Skin epidermis (tissue), 12 donors: Measurements from ENCODE around the gene FARP1.
A peak's percentile ranks its signal among the peaks of the same experiment; 100 is the strongest.

Experiments used
- H3K27ac ChIP-seq, 21 experiments: fragments of 200-600 bp; sonication (generic) in 11 of 21; one replicate each; pipeline ENCODE4 v1.5.0; 2020; ENCODE audit warnings: mild to moderate bottlenecking in 3 of 21, inconsistent platforms in 2 of 21, moderate library complexity in 2 of 21
- H3K4me3 ChIP-seq, 7 experiments: fragments of 200-600 bp; sonication (generic) in 2 of 7; one replicate each; pipeline ENCODE4 v1.5.0; 2020; ENCODE audit warnings: inconsistent platforms in 2 of 7, mild to moderate bottlenecking in 2 of 7, moderate library complexity in 1 of 7

The FARP1 gene

DNA sequence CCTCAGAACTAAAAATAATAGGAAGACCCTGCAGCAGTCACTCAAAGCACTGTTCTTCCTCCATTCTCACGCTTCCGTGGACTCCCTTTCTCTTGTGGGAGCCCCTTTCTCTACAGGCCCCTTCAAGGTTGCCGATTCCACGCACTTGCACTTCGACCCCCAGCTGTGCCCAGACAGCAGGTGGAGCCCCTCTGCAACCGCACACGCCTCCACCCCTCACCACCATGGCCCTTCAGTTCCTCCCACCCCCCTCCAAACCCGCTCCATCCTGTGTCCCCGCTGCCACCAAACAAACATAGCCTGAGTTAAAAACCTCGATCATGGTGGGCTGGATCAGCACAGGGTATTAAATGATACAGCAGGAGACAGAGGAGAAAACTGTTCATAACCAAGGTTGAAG, 331.4 kb downstream of the FARP1 start:
- Histone ChIP-seq H3K27ac (peak overlapping the region in 1 of 21 experiments; percentile 37), H3K4me3 (no peak overlapping the region)

DNA sequence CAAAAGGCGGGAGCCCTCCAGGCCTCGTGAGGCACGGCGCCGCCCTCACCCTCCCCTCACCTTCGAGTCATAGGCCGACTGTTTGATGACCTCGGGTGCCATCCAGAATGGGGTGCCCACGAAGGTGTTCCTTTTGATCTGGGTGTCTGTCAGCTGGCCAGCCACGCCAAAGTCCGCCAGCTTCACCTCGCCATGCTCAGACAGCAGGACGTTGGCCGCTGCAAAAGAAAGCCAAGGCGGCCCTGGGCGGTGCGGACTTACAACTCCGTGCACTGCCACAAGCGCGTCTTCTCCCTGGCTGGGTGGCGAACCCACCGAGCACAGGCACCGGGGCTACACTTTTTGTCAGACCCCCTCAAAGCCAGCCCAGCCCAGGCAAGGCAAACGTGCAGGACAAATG, 331.9 kb downstream of the FARP1 start:
- Histone ChIP-seq H3K4me3 (no peak overlapping the region), H3K27ac (peak overlapping the region in 1 of 21 experiments; percentile 37)

DNA sequence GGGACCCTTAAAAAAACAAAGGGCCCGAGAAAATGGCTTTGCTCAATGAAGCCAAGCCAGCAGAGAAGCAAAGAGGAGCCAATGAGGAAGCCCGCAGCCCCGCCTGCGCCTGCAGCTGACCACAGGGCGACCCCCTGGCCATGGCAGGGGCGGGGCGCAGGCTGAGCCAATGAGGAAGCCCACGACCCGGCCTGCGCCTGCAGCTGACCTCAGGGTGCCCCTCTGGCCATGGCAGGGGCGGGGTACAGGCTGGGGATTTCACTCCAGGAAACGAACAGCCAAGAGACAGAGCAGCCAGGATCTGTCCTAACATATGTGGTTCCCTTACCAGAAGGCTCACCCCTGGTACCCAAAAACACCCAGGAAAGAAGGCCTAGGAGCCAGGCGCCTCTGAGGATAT, 332.6 kb downstream of the FARP1 start:
- peak overlapping the region in 13 of 21 experiments; percentile 21 to 75 (median 65) for H3K27ac ChIP-seq

DNA sequence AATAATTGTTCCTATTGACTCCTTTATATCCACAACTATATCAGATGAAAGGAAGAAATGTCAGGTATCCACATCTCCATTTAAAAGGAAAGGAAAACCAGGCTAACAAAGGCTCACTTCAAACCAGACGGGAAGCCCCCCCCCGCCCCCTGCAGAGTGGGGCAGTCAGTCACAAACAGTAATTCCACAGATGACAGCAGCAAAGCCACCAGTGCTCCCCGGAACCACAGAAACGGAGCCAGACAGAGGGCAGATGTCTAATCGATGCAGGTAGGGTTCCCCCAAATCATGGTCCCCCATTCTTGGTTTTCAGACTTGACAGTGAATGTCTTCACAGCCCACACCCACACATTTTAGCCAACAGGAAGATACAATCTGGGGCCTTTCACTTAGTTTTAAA, 333.2 kb downstream of the FARP1 start:
- no peak overlapping the region for H3K4me3 ChIP-seq
- peak overlapping the region in 17 of 21 experiments; percentile 8 to 79 (median 62) for H3K27ac ChIP-seq

More for the DNA sequence above, 332.6 kb downstream of the FARP1 start:
- H3K4me3 ChIP-seq: no peak overlapping the region

DNA sequence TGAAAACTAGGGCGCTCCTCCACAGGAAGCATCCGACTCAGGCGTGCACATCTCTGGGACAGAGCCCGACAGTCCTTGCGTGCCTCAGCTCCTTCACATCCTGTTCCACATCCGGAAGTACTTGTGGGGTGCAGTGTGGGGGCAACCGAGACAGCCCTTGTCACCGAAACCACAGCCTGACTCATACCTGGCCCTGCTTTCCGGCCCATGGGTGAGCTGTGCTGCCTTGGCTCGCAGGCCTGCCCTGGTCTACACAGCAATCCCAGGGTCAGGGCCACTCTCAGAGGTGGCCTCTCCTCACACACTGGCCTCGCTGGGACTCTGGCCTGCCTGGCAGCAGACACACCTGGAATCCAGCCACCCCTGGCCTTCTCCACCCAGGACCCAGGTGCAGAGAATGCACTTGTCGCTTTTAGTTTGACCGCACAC, 333.7 kb downstream of the FARP1 start:
- no peak overlapping the region for H3K4me3 ChIP-seq

DNA sequence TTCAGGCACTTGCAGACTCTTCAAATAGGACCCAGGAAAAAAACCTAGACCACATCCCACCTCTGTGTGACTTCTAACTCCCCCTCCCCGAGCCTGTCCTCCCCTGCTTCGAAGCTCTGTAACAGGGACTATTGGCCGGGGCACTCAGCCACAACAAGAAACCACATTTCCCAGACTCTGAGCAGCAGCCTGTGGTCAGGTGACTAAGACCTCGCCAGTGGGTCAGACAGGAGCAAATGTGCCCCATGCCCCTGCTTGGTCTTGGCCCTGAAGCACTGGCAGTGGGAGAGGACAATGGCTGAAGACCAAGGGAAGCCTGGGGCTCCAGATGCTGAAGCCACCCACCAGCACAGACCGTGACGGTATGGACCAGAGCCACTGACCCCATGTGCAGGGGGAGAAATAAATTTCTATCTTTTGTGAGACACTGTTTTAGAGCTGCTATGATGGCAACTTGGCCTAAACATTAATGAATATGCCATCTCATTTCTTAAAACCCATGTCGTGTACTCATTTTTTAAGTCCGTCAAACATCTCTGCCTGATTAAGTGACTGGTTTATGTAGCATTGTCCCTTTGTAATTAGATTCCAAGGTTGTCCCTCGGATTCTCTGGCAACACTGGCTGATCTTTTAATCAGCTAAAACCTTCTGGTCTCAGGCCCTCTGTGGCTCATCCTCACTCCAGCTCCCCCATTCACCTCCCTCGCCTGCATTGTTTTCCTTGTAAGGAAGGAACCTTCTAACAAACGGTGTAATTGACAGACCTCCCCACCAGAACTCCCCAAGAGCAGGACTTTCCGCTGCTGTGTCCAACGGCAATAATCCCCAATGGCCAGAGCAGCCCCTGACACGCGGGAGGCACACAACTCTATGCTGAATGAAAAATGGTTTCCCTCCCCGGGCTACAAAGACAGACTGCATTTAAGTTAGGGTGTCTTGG, 335.6 kb downstream of the FARP1 start:
- peak overlapping the region in 3 of 21 experiments; percentile 13 to 53 (median 38) for H3K27ac ChIP-seq
- no peak overlapping the region for H3K4me3 ChIP-seq

More for the DNA sequence above, 333.7 kb downstream of the FARP1 start:
- H3K27ac ChIP-seq: peak overlapping the region in 19 of 21 experiments; percentile 8 to 79 (median 58)

DNA sequence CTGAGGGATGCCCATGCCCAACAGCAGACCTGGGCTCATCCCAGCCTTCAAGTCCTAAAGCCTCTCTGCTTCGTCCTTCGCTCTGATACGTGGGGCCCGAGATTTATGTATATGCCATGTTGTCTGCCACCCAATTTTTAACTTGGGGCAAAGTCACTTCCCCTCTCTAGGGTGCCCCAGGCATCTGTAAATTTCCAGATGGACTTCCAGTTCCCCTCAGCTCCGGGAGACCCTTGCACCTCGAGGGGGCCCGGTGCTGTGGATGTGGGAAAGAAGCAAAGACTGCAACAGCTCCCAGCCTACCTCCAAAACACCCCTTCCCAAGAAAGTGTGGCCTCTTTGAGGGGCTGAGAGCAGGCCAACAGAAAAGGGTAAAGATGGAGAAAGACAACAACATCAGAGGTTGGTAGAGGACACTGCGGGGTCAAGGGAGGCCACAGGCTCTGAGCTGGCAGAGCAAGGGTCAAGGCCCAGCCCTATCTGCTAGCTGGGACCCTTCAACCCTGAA, 336.7 kb downstream of the FARP1 start:
- Histone ChIP-seq H3K27ac (peak overlapping the region in 1 of 21 experiments; percentile 8), H3K4me3 (no peak overlapping the region)

DNA sequence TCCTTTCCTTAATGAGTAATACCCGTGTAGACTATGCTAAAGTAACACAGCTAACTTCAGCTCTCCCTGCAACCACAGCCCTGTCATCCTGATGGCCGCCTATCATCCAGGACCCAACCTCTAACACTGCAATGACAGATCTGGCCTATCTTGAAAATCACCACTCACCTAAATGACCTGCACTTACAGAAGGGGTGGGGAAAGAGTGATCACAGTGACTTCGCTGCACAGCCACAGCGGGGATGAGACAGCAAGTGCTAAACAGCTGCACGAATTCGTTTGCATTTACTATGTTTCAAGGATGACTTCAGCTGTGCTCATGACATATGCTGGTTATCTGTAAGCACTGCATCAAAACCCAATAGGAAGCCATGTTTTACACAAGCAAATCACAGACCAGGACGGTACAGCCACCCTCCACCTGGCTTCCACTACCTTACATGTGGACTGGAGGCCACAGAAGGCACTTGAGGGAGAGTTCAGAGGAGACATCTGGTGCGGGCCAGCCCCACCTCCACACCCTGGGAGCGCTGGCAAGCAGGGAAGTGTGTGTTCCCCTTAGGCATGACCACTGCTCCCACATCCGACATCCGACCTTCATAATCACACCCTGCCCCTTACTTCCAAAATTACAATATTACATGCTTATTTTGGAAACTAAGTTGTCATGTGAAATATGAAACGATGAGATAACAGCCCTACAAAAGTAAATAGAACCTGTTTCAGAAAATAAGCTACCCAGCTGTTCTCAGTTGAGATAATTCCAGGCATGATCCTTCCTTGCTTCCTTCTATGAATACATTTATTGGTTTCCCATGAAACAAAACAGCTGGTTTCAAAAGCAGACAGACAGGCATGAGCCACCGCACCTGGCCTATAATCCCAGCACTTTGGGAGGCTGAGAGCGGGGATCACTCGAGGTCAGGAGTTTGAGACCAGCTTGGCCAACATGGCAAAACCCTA, 338.3 kb downstream of the FARP1 start:
- H3K27ac ChIP-seq: peak overlapping the region in 2 of 21 experiments; percentile 36 to 46
- no peak overlapping the region for H3K4me3 ChIP-seq

DNA sequence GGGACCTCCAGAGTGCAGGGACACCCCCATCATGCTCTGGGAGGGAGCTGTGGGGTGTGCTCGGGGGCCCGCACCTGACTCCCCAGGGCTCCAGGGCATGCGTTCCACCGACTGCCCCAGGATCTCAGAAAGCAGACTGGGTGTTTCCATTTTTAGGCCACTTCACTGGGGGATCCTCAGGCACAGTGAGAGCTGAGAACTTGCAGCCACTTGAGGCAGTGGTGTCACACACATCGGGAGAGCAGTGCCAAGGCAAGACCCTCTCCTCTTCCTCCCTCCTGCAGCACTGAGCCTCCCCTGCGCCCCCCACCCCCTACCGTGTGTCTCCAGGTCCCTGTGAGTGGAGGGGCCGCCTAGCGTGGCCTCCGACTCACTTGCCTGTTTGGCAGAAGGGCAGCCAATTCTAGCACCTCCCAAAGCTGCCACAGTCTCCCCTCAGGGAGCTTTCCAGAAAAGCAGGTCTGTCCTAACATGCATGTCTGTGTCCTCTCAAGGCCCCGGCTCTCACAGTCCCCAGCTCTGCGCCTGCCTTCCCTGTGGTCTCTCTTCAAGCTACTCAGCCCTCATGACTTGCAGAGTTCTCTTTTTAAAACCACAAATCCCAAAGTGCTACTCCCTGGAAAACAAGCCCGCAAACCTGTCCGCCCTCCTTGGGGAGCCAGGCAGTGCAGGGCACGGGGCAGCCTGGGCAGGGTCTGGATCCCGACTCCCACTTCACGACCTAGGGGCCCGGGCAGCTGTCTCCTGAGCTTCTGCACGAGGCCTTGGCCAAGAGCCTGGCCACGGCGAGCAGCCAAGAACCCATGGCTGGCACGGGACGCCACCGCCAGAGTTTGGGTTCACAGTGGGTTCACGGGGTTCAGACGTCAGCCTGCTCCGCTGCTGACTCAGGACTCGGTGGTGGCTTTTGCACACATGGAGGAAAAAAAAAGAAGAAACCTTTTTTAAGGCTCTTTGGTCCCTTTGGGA, 339.9 kb downstream of the FARP1 start:
- Histone ChIP-seq H3K27ac (peak overlapping the region in 19 of 21 experiments; percentile 6 to 87 (median 79)), H3K4me3 (no peak overlapping the region)

DNA sequence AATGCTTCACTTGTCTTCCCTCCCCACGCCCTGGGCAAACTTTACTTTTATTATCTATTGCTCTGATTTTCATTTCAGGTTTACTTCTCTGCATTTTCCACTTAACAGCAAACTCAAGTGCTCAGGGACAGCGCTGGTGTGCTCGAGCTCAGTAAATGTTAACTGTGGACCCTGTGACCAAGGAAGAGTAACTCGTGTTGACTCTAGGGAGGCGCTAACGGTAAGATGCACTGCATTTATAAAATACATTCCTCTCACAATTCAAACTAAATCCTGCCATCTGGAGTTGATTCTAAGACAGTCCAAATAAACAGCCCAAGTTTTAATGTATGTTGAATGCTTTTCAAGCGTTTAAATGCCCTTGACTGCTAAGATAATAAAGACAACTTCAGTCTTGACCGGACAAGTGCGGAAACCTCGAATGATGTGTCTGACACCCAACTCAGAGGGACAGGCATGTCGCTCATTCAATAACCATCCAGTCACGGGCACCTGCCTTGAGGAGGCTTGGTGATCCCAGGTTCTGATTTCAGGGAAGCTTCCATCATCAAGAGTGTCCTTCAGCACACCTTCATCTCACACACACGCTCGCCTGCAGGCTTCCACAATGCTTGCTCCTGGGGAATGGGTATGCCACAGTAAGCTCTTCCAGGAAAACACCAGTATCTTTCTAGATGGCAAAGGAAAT, 340.9 kb downstream of the FARP1 start:
- Histone ChIP-seq H3K4me3 (no peak overlapping the region), H3K27ac (peak overlapping the region in 20 of 21 experiments; percentile 35 to 87 (median 80))

DNA sequence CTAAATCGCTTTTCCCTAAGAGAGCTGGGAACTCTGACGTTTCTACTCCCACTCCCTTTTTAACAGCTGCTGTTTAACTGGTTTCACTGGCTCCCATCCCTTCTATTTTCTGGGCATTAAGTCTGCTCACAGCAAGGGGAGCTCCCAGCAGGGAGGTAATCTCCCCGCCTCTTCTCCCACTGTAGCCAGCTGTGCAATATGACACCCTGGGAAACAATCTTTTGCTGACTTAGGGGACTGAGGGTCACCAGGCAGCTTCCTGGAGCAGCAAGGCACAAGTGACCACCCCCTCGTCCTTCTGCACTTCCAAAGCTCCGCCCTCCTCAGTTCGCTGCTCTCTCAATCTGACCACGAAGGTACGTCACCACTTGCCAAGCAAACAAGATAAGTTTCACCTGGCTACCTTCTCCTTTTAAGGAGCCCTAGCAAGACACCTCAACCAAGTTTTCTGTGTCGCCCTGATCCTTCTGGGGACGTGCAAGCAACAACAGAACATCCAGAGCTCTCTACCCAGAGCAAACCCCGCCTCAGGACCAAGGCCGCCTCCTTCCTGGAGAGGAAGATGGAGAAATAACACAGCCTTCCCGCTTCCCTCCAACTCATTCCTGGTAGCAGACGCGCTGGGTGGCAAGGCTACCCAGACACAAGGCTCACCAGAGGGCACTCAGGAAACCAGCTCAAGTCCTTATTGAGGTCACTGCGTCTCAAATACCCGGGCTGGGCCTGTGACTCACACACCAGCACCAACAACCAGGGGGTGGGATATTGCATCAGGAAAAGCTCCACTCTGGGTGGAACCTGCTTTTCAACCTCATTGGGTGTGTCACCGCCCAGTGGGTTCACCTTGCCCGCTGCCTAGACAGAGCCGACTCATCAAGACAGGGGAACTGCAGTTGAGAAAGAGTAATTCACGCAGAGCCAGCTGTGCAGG, 341.7 kb downstream of the FARP1 start:
- no peak overlapping the region for H3K4me3 ChIP-seq
- peak overlapping the region in 20 of 21 experiments; percentile 46 to 87 (median 80) for H3K27ac ChIP-seq

DNA sequence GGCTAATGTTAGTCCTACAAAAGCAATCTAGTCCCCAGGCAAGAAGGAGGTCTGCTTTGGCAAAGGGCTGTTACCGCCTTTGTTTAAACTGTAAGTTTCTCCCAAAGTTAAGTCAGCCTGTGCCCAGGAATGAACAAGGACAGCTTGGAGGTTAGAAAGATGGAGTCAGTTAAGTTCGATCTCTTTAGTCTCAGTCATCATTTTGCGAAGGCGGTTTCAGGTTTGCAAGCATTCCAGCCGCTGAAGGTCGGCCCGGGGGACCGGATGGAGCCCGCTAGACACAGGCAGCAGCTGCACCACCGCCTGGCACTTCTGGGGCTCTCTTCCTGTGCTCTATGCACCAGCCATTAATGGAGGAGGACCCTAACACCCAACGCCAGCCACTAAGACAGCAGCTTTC, 342.7 kb downstream of the FARP1 start:
- H3K4me3 ChIP-seq: no peak overlapping the region
- H3K27ac ChIP-seq: peak overlapping the region in 20 of 21 experiments; percentile 48 to 87 (median 80)

DNA sequence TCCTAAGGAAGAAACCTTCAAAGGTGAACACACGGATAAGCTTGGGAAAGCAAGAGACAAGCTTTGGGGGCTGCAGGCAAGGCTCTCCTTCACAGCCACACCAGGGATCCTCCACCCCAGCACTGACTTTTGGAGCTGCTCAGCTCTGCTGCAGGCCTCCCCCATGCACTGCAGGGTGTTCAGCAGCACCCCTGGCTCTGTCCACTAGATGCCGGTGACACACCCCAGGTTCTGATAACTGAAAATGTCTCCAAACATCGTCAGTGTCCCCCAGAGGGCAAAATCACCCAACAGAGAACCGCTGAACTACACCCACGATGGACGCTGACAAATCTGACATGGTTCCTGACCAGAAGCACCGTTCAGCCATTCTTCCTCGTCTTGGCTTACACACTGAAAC, 343.5 kb downstream of the FARP1 start:
- H3K27ac ChIP-seq: peak overlapping the region in 13 of 21 experiments; percentile 0 to 87 (median 69)
- no peak overlapping the region for H3K4me3 ChIP-seq

DNA sequence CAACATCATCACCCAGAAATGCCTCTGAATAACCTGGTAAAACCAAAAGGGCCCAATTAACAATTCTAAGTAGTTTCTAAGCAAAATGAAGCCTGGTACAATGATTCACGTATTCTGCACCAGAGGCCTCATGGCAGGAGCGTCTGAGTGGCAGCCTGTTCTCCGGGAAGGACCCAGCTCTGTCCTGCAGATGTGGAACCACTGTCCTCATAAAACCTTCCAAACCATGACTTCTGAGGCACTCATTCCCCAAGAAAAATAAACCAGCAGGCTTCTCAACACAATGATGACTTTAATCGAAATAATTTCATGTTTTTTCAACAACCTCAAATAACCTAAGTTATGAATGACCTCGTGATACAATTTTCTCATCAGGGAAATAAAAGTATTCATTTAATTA, 344.1 kb downstream of the FARP1 start:
- Histone ChIP-seq H3K27ac (peak overlapping the region in 8 of 21 experiments; percentile 0 to 86 (median 48)), H3K4me3 (no peak overlapping the region)

DNA sequence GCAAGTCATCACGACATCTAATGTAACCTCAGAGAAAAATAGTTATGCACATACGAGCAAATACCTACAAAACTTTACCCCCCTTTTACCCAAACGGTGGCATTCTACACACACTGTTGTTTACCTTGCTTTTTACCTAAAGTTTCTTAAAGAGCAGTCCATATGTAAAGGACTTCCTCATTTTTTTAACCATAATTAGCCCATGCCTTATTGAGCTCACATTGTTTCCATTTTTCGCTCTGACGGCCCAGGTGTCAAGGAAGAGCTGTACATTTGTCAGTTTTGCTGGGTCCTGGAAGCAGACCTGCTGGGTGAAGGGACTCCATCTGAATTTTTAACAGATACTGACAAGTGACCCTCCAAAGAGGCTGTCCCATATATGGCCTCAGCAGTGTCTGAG, 344.6 kb downstream of the FARP1 start:
- H3K27ac ChIP-seq: peak overlapping the region in 11 of 21 experiments; percentile 0 to 86 (median 36)
- no peak overlapping the region for H3K4me3 ChIP-seq

DNA sequence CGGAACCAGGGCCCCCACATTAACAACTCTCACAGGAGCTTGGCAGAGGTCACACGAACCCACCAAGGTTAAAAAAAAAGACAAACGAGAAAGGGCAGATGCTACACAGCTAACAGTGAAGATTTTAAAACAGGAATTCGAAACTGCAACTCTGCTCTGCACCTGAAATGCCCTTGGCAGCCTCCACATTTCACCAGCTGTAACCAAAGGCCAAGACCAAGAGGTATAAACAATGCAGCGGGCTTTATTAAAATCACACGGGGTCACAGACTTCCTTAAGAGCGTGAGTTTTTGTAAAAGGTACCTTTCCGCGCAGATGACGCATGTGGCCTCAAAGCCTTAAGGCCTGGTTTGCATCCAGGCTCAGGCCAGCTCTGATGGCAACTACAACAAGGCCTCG, 345.8 kb downstream of the FARP1 start:
- peak overlapping the region in 1 of 21 experiments; percentile 10 for H3K27ac ChIP-seq
- no peak overlapping the region for H3K4me3 ChIP-seq
